ENCODE measurements around the gene NUP160. TPM values are rescaled to one million over a fixed set of nuclear protein-coding genes. Genes with fewer than 3 reads are reported as not detected.

The NUP160 gene
- total and polyA plus RNA-seq, 2 of the 4 experiments (the other 2 are of a cell fraction): 12.5 to 35.0 TPM

DNA sequence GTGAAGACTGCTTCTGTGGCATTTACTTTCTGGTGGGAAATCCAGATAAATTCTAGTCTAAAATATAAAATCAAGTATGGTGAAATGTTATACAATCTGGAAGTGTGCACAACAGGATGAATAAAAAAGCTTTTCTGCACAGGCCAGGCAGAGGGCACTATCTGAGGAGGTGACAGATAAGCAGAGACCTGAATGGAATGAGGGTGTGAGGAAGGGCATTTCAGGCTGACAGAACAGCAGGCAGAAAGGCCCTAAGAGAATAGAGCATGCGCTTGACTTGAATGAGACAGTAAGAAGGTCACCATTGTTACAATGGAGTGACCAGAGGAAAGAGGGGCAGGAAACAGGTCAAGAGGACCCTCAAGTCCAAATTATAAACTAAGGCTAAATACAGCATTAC lies 47.4 kb downstream of the NUP160 start:
- no peak overlapping the region for H3K18ac ChIP-seq (ENCODE audit: low read depth, low read length)
- no peak overlapping the region for H3K9ac ChIP-seq (ENCODE audit: low read depth, low read length)
- no peaks in the 10 kb centered on the region for H3K4me1 ChIP-seq (ENCODE audit: control insufficient read depth, insufficient read depth, low read length)
- H3K27ac ChIP-seq (ENCODE audit: insufficient read depth, low read length): no peak overlapping the region
- POLR2A ChIA-PET (ENCODE audit: unreplicated experiment): no interaction called here
- no peak overlapping the region for H3K4ac ChIP-seq (ENCODE audit: low read depth, low read length)
- no peaks in the 10 kb centered on the region for H4K20me1 ChIP-seq (ENCODE audit: insufficient read depth, low read length)
- CTCF ChIA-PET: no interaction called here
- no peaks in the 10 kb centered on the region for H3K9me3 ChIP-seq (ENCODE audit: control insufficient read depth, insufficient read depth, low read length)
- H2BK120ac ChIP-seq (ENCODE audit: low read depth, low read length): no peak overlapping the region
- H4K8ac ChIP-seq (ENCODE audit: low read depth in 2 of 2, low read length in 2 of 2): no peak overlapping the region
- DNase-seq (no peak), ATAC-seq (ENCODE audit: low read depth) (no peak)
- H3K4me2 ChIP-seq (ENCODE audit: low read depth, low read length): no peak overlapping the region
- H2BK5ac ChIP-seq (ENCODE audit: low read depth, low read length, poor library complexity, severe bottlenecking): no peak overlapping the region
- no peak overlapping the region for H2AK5ac ChIP-seq (ENCODE audit: low read depth, low read length)
- BruUV-seq (replicated peaks): no TSS peak
- H2AFZ ChIP-seq (replicated peaks; ENCODE audit: low read length, poor library complexity): no peak overlapping the region
- no peaks in the 10 kb centered on the region for H3K9me1 ChIP-seq (ENCODE audit: insufficient read depth, low read length)
- TF ChIP-seq, protein P1, sequence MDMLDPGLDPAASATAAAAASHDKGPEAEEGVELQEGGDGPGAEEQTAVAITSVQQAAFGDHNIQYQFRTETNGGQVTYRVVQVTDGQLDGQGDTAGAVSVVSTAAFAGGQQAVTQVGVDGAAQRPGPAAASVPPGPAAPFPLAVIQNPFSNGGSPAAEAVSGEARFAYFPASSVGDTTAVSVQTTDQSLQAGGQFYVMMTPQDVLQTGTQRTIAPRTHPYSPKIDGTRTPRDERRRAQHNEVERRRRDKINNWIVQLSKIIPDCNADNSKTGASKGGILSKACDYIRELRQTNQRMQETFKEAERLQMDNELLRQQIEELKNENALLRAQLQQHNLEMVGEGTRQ (IDR thresholded peaks at IDR 0.05; ENCODE audit: low read depth, low read length): no peak
- no peak for TF ChIP-seq RCOR1 (IDR thresholded peaks at IDR 0.05; ENCODE audit: insufficient replicate concordance, low read length)
- no peak for TF ChIP-seq FOS (IDR thresholded peaks at IDR 0.05; ENCODE audit: low read depth, low read length)
- no peak for TF ChIP-seq RFX5 (IDR thresholded peaks at IDR 0.05; ENCODE audit: low read depth, low read length)
- no peak for TF ChIP-seq MAFK (IDR thresholded peaks at IDR 0.05; ENCODE audit: low read depth, low read length)
- no peak for TF ChIP-seq SMC3 (IDR thresholded peaks at IDR 0.05; ENCODE audit: low read depth, low read length)
- TF ChIP-seq, protein P2, sequence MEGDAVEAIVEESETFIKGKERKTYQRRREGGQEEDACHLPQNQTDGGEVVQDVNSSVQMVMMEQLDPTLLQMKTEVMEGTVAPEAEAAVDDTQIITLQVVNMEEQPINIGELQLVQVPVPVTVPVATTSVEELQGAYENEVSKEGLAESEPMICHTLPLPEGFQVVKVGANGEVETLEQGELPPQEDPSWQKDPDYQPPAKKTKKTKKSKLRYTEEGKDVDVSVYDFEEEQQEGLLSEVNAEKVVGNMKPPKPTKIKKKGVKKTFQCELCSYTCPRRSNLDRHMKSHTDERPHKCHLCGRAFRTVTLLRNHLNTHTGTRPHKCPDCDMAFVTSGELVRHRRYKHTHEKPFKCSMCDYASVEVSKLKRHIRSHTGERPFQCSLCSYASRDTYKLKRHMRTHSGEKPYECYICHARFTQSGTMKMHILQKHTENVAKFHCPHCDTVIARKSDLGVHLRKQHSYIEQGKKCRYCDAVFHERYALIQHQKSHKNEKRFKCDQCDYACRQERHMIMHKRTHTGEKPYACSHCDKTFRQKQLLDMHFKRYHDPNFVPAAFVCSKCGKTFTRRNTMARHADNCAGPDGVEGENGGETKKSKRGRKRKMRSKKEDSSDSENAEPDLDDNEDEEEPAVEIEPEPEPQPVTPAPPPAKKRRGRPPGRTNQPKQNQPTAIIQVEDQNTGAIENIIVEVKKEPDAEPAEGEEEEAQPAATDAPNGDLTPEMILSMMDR (conservative IDR thresholded peaks at IDR 0.05; ENCODE audit: low read depth, low read length): no peak
- no peak for TF ChIP-seq CHD1 (IDR thresholded peaks at IDR 0.05; ENCODE audit: low read depth, low read length)
- TF ChIP-seq MXI1 (IDR thresholded peaks at IDR 0.05; ENCODE audit: borderline replicate concordance, low read depth, low read length): no peak
- TF ChIP-seq, protein P3, sequence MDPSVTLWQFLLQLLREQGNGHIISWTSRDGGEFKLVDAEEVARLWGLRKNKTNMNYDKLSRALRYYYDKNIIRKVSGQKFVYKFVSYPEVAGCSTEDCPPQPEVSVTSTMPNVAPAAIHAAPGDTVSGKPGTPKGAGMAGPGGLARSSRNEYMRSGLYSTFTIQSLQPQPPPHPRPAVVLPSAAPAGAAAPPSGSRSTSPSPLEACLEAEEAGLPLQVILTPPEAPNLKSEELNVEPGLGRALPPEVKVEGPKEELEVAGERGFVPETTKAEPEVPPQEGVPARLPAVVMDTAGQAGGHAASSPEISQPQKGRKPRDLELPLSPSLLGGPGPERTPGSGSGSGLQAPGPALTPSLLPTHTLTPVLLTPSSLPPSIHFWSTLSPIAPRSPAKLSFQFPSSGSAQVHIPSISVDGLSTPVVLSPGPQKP (IDR thresholded peaks at IDR 0.05; ENCODE audit: borderline replicate concordance, low read depth, low read length): no peak
- no peak for TF ChIP-seq BHLHE40 (IDR thresholded peaks at IDR 0.05; ENCODE audit: low read depth, low read length)
- TF ChIP-seq MAZ (IDR thresholded peaks at IDR 0.05; ENCODE audit: borderline replicate concordance, low read depth, low read length): no peak
- no peak for TF ChIP-seq POLR2A (IDR thresholded peaks at IDR 0.05; ENCODE audit: low read depth, low read length)
- no peak for TF ChIP-seq NFE2L2 (IDR thresholded peaks at IDR 0.05; ENCODE audit: low read depth, low read length)
- TF ChIP-seq RAD21 (IDR thresholded peaks at IDR 0.05; ENCODE audit: low read length): no peak
- no peak overlapping the region for H2BK20ac ChIP-seq (ENCODE audit: low read depth, low read length)
- peaks cover 39% of the 10 kb centered on the region for H3K36me3 ChIP-seq (ENCODE audit: control insufficient read depth, insufficient read depth, low read length)
- H3K79me1 ChIP-seq (ENCODE audit: low read depth in 1 of 2, low read length in 2 of 2): peaks cover 3% of the 10 kb centered on the region in 2 experiments; a peak in 2 of 4 replicates
- no peak overlapping the region for H4K5ac ChIP-seq (ENCODE audit: low read depth, low read length)
- H2BK15ac ChIP-seq (ENCODE audit: low read depth, low read length): no peak overlapping the region
- WGBS, 2 experiments (ENCODE audit: extremely low coverage in 2 of 2, insufficient read length in 1 of 2): no CpG with 5 or more reads among the region's 1 CpG
- no peak overlapping the region for H4K91ac ChIP-seq (ENCODE audit: insufficient read depth, low read depth, low read length)
- dilution Hi-C loops (cut with HindIII; ENCODE audit: low sequenced_read_pairs, unreplicated experiment) (no loop called here), intact Hi-C loops (cut with micrococcal nuclease) (loop anchor here (10.0 kb wide), 1 partner anchor 66 kb away; no protein-coding TSS in a partner anchor), in situ Hi-C loops (cut with MboI; ENCODE audit: low sequenced_read_pairs) (no loop called here)
- no peak overlapping the region for H2AK9ac ChIP-seq (replicated peaks; ENCODE audit: low read depth, low read length, poor library complexity)
- H3K14ac ChIP-seq (replicated peaks; ENCODE audit: low read depth, low read length): no peak overlapping the region
- no peak overlapping the region for H3K56ac ChIP-seq (ENCODE audit: extremely low read depth, insufficient read depth, low read length)
- no peak overlapping the region for H3K23ac ChIP-seq (ENCODE audit: low read depth, low read length)
- H3K27me3 ChIP-seq (ENCODE audit: control insufficient read depth, insufficient read depth, low read length): no peaks in the 10 kb centered on the region
- no peak overlapping the region for H3K4me3 ChIP-seq (ENCODE audit: insufficient read depth, low read depth, low read length)
